Measurements from ENCODE around the gene ANKRD28.
A peak's percentile ranks its signal among the peaks of the same experiment; 100 is the strongest.

ANKRD28 gene

DNA sequence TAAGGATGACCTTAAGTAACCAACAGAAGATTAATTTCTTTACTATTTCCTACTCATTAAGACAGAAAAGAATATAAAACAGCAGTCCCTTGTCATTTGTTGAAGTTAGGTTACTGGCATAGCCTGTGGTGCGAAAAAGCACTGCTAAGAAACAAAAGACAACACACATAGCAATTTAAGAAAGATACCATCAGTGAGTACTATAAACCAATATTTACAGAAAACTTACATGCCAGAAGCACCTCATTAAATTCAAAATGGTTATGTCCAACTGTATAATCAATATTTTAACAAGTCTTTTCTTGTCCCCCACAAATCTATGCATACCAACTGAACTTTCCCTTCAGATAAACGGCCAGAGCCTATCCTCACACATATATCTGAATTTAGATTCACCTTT, 42.0 kb downstream of the ANKRD28 start:
- Histone ChIP-seq H3K4me1 (peaks cover 0 to 57% (median 18%) of the 10 kb centered on the region in 4 donors), H3K27me3 (no peaks in the 10 kb centered on the region), H3K9me3 (no peaks in the 10 kb centered on the region), H3K36me3 (no peaks in the 10 kb centered on the region), H3K27ac (peak overlapping the region in 1 of 2 donors; percentile 14), H3K4me3 (no peak overlapping the region)
- intact Hi-C loops (cut with DNase I; ENCODE audit: low total_unique reads): no loop called here
- TF ChIP-seq, protein P1, sequence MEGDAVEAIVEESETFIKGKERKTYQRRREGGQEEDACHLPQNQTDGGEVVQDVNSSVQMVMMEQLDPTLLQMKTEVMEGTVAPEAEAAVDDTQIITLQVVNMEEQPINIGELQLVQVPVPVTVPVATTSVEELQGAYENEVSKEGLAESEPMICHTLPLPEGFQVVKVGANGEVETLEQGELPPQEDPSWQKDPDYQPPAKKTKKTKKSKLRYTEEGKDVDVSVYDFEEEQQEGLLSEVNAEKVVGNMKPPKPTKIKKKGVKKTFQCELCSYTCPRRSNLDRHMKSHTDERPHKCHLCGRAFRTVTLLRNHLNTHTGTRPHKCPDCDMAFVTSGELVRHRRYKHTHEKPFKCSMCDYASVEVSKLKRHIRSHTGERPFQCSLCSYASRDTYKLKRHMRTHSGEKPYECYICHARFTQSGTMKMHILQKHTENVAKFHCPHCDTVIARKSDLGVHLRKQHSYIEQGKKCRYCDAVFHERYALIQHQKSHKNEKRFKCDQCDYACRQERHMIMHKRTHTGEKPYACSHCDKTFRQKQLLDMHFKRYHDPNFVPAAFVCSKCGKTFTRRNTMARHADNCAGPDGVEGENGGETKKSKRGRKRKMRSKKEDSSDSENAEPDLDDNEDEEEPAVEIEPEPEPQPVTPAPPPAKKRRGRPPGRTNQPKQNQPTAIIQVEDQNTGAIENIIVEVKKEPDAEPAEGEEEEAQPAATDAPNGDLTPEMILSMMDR (IDR thresholded peaks at IDR 0.05): no peak
- no peak for DNase-seq

DNA sequence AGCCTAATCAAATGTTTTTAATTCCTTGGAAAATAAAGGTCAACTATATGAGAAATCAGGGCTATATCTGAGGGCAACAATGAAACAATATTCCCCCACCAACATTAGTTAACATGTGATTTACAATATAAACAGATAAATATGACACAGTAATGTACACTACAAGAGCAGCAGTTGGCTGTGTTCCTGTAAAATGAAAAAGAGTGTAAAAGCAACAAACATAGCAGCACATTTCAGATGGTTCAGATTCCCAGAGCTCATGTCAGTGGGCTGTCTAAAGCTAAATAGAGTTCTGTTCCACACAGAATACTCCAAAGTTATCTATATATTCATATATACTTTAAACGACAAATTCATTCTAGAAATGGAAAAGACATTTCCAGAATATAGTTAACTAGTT, 42.6 kb downstream of the ANKRD28 start:
- intact Hi-C loops (cut with DNase I; ENCODE audit: low total_unique reads): no loop called here
- no peaks in the 10 kb centered on the region for H3K9me3 ChIP-seq
- no peak for DNase-seq
- H3K4me3 ChIP-seq: no peak overlapping the region
- TF ChIP-seq, protein P1 (IDR thresholded peaks at IDR 0.05): no peak
- peaks cover 0 to 51% (median 15%) of the 10 kb centered on the region in 4 donors for H3K4me1 ChIP-seq
- no peaks in the 10 kb centered on the region for H3K27me3 ChIP-seq
- no peaks in the 10 kb centered on the region for H3K36me3 ChIP-seq
- peak overlapping the region in 1 of 2 donors; percentile 14 for H3K27ac ChIP-seq

- intact Hi-C loops (cut with DNase I; ENCODE audit: low total_unique reads): no loop called here
- TF ChIP-seq, protein P1 (IDR thresholded peaks at IDR 0.05): no peak
- no peak for DNase-seq
- Histone ChIP-seq H3K9me3 (no peaks in the 10 kb centered on the region), H3K4me3 (no peak overlapping the region), H3K36me3 (peaks cover 0 to 5% (median 0%) of the 10 kb centered on the region in 3 donors), H3K27me3 (no peaks in the 10 kb centered on the region), H3K27ac (peak overlapping the region; percentile 44 to 55), H3K4me1 (peaks cover 0 to 46% (median 14%) of the 10 kb centered on the region in 4 donors)
These were observed 43.7 kb downstream of the ANKRD28 start for GRCh38 chr3:15754047-15754446.

- peaks cover 0 to 5% (median 0%) of the 10 kb centered on the region in 3 donors for H3K36me3 ChIP-seq
- H3K9me3 ChIP-seq: no peaks in the 10 kb centered on the region
- TF ChIP-seq, protein P1 (IDR thresholded peaks at IDR 0.05): no peak
- H3K4me1 ChIP-seq: peaks cover 0 to 38% (median 12%) of the 10 kb centered on the region in 4 donors
- intact Hi-C loops (cut with DNase I; ENCODE audit: low total_unique reads): no loop called here
- peak overlapping the region; percentile 44 to 55 for H3K27ac ChIP-seq
- H3K4me3 ChIP-seq: no peak overlapping the region
- no peak for DNase-seq
- no peaks in the 10 kb centered on the region for H3K27me3 ChIP-seq
These were observed 44.6 kb downstream of the ANKRD28 start for GRCh38 chr3:15753056-15753710.

GRCh38 chr3:15750879-15751278, 46.9 kb downstream of the ANKRD28 start:
- Histone ChIP-seq H3K9me3 (no peaks in the 10 kb centered on the region), H3K27me3 (no peaks in the 10 kb centered on the region), H3K4me1 (peaks cover 0 to 29% (median 12%) of the 10 kb centered on the region in 4 donors), H3K4me3 (no peak overlapping the region), H3K36me3 (peaks cover 0 to 5% (median 0%) of the 10 kb centered on the region in 3 donors), H3K27ac (no peak overlapping the region)
- DNase-seq: no peak
- TF ChIP-seq, protein P1 (IDR thresholded peaks at IDR 0.05): no peak
- intact Hi-C loops (cut with DNase I; ENCODE audit: low total_unique reads): no loop called here

All from tibial artery (tissue), 4 donors.